HEK293 (cell line): ENCODE measurements around the gene SLC19A1.

ENCODE experiments used
- CTCF ChIP-seq: fragments of 450-650 bp; formaldehyde crosslinking; IDR thresholded peaks from 2 replicates; pipeline ENCODE4 v1.5.1; 2016; ENCODE audit warnings: missing biosample characterization, missing genetic modification characterization
- KLF9 ChIP-seq: fragments of 450-650 bp; formaldehyde crosslinking; IDR thresholded peaks from 2 replicates; pipeline ENCODE4 v1.5.1; 2016; ENCODE audit warnings: missing biosample characterization, missing genetic modification characterization, low read depth
- MYNN ChIP-seq: fragments of 450-650 bp; formaldehyde crosslinking; IDR thresholded peaks from 2 replicates; pipeline ENCODE4 v1.5.1; 2016; ENCODE audit warnings: missing biosample characterization, missing genetic modification characterization, borderline replicate concordance
- TSHZ1 ChIP-seq: fragments of 450-650 bp; formaldehyde crosslinking; IDR thresholded peaks from 2 replicates; pipeline ENCODE4 v1.5.1; 2016; ENCODE audit warnings: missing biosample characterization, missing genetic modification characterization, borderline replicate concordance
- ZBTB49 ChIP-seq: fragments of 450-650 bp; formaldehyde crosslinking; IDR thresholded peaks from 2 replicates; pipeline ENCODE4 v1.5.1; 2016; ENCODE audit warnings: missing biosample characterization, missing genetic modification characterization, low read depth
- ZNF169 ChIP-seq: fragments of 450-650 bp; formaldehyde crosslinking; IDR thresholded peaks from 2 replicates; pipeline ENCODE4 v1.5.1; 2016; ENCODE audit warnings: missing biosample characterization, missing genetic modification characterization
- ZNF174 ChIP-seq: fragments of 450-650 bp; formaldehyde crosslinking; IDR thresholded peaks from 2 replicates; pipeline ENCODE4 v1.5.0; 2017; ENCODE audit warnings: missing biosample characterization, mild to moderate bottlenecking, missing genetic modification characterization
- ZNF202 ChIP-seq: fragments of 450-650 bp; formaldehyde crosslinking; IDR thresholded peaks from 2 replicates; pipeline ENCODE4 v1.5.1; 2016; ENCODE audit warnings: missing biosample characterization, missing genetic modification characterization, borderline replicate concordance
- ZNF544 ChIP-seq: fragments of 450-650 bp; formaldehyde crosslinking; IDR thresholded peaks from 2 replicates; pipeline ENCODE4 v1.5.0; 2017; ENCODE audit warnings: missing biosample characterization, missing genetic modification characterization
- ZNF561 ChIP-seq: fragments of 450-650 bp; IDR thresholded peaks from 2 replicates; pipeline ENCODE4 v1.5.1; 2018; ENCODE audit warnings: missing biosample characterization, missing genetic modification characterization, borderline replicate concordance
- ZNF639 ChIP-seq: fragments of 450-650 bp; formaldehyde crosslinking; IDR thresholded peaks from 2 replicates; pipeline ENCODE4 v1.5.1; 2016; ENCODE audit warnings: missing biosample characterization, missing genetic modification characterization
- ZNF777 ChIP-seq: fragments of 450-650 bp; formaldehyde crosslinking; IDR thresholded peaks from 2 replicates; pipeline ENCODE4 v1.5.1; 2017; ENCODE audit warnings: missing biosample characterization, missing genetic modification characterization, borderline replicate concordance

GRCh38 chr21:45482899-45483821, 59.1 kb downstream of the SLC19A1 start:
- TF ChIP-seq ZNF639 (tag by site-specific recombination) (no peak), KLF9 (no peak), MYNN (tag by site-specific recombination) (no peak), ZNF544 (tag by site-specific recombination) (no peak), ZNF777 (no peak), CTCF (tag by site-specific recombination) (no peak), ZNF169 (no peak), ZNF202 (tag by site-specific recombination) (no peak), TSHZ1 (no peak), ZNF174 (tag by site-specific recombination) (no peak), ZNF561 (no peak), ZBTB49 (no peak)
